Stimulated activated CD4-positive, alpha-beta T cell treated with anti-CD3 and anti-CD28 coated beads, Interleukin-2, amount 100 ng/mL, for 4 hours (primary cell): ENCODE data around the gene INVS.
"Not testable (repeated sequence)": the region's sequence is repeated elsewhere in the genome, so short reads cannot be mapped to it uniquely, and the experiment has no call there.

ENCODE experiments used
- DNase-seq: peaks from one replicate; pipeline ENCODE4 v3.0.0-alpha.2; 2020; ENCODE audit warnings: low read depth

The INVS gene

DNA sequence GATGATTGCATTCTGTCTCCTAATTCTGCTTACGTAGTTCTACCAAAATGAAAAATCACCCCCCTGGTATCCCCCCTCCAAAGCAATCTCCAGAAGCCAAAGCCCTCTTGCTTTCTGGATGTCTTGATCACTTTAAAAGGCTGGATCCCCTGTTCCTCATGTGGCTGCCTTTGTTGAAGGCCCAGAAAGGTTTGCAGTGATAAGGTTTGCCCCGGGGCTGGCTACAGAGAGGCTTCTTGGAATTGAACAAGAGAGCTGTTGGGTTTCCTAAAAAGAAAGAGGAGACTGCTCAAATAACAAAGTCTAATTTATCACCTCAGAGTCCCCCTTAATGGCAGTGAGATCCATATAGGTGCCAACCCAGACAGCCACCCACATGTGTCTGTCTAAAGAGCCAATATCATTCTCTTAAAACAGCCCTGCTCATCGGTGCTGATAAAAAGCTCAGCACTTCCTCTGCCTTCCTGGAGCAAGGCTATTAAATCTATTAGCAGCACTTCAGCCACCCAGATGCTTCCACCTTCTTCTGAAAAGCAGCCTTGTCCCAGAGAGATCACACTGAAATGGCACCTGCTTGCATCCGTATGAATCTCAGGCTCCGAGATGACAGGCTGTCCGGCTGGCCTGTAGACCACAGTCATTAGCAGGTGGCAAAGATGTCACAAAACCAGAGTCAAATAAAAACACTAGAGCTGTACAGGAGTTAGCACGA lies 182.8 kb downstream of the INVS start:
- DNase-seq, result no peak

DNA sequence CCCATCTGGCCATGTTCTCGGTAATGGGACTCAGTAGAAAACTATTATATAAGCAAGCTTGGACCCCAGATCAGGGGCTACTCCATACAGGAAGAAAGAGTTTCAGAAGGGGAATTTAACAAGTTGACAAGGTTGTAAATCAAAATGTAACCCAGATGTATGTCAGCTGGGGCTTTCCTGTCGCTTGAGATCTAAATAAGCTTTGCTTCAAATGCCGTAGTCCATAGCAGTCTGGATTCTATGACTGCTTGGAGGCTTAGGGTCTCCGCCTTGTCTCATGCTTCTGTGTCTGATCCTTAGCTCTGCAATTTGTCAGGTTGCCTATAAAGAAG lies 183.3 kb downstream of the INVS start:
- no peak for DNase-seq

DNA sequence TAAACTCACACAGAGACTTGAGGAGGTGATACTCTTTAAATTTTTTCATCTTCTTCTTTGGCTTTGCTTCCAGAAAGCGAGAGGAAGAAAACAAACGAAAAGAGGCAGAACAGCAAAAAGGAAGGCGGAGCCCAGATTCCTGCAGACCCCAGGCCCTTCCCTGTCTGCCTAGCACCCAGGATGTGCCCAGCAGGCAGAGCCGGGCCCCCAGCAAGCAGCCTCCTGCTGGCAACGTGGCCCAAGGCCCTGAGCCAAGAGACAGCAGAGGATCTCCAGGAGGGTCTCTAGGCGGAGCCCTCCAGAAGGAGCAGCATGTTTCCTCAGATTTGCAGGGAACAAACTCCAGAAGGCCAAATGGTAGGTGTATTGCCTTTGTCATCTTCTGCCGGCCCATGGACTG lies 185.2 kb downstream of the INVS start:
- no peak for DNase-seq

DNA sequence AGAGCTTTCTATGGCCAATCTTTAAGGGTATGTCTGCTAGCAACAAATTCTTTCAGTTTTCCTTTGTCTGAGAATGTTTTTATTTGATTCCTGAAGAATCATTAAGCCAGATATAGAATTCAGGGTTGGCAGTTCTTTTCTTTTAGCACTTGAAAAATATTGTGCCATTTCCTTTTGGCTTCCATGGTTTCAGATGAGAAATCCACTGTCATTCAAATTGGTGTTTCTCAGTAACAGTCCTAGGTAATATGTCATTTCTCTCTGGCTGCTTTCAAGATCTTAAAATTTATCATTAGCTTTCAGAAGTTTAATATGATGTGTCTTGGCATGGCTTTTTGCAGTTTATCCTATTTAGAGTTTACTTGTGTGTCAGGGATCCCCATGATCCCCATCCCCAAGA lies 186.0 kb downstream of the INVS start:
- DNase-seq, result no peak

DNA sequence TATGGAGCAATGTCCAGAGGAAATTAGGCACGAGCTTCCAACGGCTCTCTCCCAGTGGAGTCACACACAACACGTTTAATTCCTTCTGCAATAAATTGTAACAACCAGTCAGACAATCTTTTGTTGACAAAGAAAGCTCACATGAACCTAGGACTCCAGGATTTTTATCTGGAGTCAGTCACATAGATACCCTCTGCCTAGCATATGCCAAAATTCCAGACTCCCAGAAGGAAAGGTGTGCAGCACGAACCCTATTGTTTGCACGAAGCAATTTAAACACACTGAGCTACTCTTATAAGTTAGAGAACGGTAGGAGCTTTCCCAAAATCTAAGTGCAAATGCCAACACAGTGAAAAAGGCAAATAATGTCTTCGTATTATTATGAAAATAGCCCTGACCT lies 186.6 kb downstream of the INVS start:
- no peak for DNase-seq

- no peak for DNase-seq
Measured at GRCh38 chr9:100286257-100286656, 187.2 kb downstream of the INVS start.

GRCh38 chr9:100287186-100287585 lies 188.1 kb downstream of the INVS start:
- DNase-seq, result no peak

DNA sequence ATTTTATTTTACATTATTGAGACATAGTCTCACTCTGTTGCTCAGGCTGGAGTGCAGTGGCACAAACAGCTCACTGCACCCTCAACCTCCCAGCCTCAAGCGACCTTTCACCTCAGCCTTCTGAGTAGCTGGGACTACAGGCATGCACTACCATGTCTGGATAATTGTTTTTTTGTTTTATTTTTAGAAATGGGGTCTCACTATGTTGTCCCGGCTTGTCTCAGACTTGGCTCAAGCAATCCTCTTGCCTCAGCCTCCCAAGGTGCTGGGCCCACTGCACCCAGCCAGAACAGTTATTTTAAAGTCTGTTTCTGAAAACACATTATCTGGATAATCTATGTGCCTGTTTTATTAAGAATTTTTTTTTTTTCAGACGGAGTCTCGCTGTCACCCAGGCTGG lies 191.7 kb downstream of the INVS start:
- DNase-seq, result no peak

DNA sequence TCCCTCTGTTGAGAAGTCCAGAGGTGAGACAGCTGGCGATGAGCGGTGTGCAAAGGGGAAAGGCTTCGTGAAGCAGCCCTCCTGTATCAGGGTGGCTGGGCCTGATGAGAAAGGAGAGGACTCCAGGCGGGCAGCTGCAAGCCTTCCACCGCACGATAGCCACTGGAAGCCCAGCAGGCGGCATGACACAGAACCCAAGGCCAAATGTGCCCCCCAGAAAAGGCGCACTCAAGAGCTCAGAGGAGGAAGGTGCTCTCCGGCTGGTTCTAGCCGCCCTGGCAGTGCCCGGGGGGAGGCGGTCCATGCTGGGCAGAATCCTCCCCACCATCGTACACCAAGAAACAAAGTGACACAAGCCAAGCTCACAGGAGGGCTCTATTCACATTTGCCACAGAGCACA lies 193.4 kb downstream of the INVS start:
- DNase-seq, result no peak

GRCh38 chr9:100294341-100294740 lies 195.3 kb downstream of the INVS start:
- no peak for DNase-seq

GRCh38 chr9:100294806-100295205 lies 195.8 kb downstream of the INVS start:
- no peak for DNase-seq

- no peak for DNase-seq
Measured at GRCh38 chr9:100295240-100295639, 196.2 kb downstream of the INVS start.

DNA sequence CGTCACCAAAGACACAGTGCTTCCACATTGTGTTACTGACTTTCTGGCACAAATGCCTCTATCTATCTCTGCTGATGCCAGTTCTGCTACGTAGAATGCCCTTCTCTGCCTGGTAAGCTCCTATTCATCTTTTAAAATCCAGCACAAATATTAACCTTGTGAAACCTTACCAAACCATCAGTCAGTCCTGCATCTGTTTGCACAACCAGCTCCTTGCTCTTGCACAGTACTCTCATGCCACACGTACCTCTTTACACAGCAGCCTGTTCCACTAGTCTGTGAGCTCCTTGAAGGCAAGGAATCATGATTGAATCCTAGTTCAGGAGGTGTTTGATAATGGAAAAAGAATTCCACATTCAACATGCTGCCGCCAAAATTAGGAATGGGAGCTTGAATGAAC lies 197.4 kb downstream of the INVS start:
- no peak for DNase-seq

- no peak for DNase-seq
Measured at GRCh38 chr9:100298378-100298777, 199.3 kb downstream of the INVS start.

DNA sequence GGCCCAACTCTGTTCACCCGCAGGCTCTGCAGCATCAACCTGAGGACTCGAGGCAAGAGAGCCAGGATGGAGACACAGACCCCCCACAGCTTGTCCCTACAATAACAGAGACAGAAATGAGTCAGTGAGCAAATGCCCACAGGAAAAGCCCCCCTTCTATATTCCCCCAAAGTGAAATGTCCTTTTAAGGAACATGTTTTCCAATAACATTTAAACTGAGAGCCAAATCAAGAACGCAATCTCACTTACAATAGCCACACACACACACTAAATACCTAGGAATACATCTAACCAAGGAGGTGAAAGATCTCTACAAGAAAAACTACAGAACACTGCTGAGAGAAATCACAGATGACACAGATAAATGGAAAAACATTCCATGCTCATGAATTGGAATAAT lies 204.7 kb downstream of the INVS start:
- DNase-seq, result no peak

DNA sequence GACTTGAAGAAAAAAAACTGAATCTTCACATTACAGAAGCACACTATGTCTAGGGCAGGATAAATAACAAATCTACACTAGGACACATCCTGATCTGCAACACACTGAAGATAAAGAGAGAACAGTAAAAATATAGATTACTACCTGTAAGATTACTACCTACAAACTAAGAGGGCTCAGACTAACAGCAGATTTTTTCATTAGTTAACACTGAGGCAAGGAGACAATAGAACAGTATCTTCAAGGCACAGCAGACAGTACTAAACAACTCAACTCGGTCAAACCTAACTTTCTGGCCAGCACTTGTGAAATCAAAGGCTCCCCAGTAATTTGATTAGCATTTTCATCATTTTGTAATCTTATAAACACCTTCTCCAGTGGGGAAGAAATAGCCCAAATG lies 207.2 kb downstream of the INVS start:
- no peak for DNase-seq

DNA sequence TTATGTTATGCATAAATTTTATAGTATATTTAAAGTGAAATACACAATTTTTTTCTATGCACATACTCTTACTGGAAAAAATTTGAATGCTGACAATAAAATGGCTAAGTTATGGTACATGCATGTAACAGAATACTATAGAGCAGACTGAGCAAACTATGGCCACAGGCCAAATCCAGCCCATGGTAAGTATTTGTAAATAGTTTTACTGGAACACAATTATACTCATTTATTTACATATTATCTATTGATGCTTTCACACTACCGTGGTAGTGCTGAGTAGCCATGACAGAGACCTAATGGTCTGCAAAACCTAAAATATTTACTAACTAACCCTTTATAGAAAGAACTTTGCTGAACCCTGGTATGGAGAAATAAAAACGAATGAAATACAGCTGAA lies 208.0 kb downstream of the INVS start:
- DNase-seq, result no peak

GRCh38 chr9:100308965-100309564 lies 210.0 kb downstream of the INVS start:
- no peak for DNase-seq

DNA sequence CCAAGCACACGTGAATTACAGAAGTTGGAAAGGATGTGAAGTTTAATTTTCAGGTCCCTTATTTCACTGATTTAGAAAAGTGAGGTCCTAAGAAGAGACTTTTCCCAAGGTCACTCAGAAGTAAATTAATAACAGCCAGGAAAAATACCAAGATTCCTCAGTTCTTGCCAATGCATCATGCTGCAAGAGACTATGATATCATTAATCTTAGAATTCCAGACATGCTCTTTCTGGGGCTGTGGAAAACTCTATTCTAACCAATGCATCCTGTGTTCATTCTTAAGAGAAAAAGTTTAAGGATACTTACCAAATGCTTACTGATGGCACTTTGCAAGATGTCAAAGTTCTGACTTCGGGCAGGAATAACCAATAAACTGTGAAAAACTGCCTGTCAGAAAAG lies 210.9 kb downstream of the INVS start:
- DNase-seq, result no peak

GRCh38 chr9:100315561-100315960 lies 216.5 kb downstream of the INVS start:
- DNase-seq, result no peak

GRCh38 chr9:100317706-100318105 lies 218.7 kb downstream of the INVS start:
- DNase-seq, result no peak

GRCh38 chr9:100322954-100323536 lies 224.0 kb downstream of the INVS start:
- DNase-seq, result no peak

GRCh38 chr9:100324594-100325200 lies 225.7 kb downstream of the INVS start:
- DNase-seq, result no peak

DNA sequence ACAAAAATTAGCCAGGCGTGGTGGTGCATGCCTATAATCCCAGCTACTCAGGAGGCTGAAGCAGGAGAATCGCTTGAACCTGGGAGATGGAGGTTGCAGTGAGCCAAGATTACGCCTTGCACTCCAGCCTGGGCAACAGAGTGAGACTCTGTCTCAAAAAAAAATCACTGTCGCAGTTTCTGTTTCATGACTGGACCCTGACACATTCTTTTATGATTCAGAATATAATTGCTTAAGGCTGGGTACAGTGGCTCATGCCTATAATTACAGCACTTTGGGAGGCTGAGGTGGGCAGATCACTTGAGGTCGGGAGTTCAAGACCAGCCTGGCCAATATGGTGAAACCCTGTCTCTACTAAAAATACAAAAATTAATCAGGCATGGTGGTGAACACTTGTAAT lies 239.7 kb downstream of the INVS start:
- not testable (repeated sequence) for DNase-seq
